NCI-H510A treated with DMSO at 0.1 percent for 48 hours (cell line): ENCODE measurements around the gene PLXNB3.

ENCODE experiments used
- DNase-seq: peaks from one replicate; lab custom pipeline; 2025; lab: John Stamatoyannopoulos, UW

PLXNB3 gene

DNA sequence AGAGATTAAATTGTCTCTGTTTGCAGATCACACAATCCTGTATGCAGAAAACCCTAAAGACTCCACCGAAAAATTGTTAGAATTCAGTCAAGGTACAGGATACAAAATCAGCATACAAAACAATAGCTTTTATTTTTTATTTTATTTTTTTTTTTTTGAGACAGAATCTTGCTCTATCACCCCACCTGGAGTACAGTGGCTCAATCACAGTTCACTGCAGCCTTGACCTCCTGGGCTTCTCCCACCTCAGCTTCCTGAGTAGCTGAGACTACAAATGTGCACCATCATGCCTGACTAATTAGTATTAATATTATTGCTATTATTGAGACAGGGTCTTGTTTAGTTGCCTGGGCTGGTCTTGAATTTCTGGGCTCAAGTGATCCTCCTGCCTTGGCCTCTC, 8.9 kb upstream of the PLXNB3 start:
- no peak for DNase-seq

GRCh38 chrX:153761863-153762262, 2.2 kb upstream of the PLXNB3 start:
- no peak for DNase-seq

DNA sequence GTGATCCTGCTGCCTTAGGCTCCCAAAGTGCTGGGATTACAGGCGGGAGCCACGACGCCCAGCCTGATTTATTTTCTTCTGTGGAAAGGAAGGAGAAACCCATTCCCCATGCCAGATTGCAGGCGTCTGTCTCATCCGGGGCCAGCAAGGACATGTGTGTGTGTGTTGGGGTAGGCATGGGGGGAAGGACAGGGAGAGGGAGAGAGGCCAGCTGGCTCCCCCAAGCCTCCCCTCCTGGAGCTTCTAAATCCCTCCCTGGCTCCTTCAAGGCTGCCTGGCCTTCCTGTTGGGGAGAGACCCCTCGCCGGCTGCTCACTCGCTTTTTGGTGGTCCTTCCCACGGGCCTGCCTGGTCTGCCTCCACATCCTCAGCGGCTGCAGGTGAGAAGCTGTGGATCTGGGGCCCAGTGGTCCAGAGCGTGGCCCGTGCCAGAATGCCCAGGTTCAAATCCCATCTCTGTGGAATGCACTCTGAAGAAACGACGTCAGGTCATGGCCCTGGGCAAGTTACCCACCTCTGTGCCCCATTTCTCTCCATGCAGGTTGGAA, 1.3 kb upstream of the PLXNB3 start:
- no peak for DNase-seq

GRCh38 chrX:153763298-153763932, 634 bp upstream of the PLXNB3 start:
- DNase-seq: no peak

DNA sequence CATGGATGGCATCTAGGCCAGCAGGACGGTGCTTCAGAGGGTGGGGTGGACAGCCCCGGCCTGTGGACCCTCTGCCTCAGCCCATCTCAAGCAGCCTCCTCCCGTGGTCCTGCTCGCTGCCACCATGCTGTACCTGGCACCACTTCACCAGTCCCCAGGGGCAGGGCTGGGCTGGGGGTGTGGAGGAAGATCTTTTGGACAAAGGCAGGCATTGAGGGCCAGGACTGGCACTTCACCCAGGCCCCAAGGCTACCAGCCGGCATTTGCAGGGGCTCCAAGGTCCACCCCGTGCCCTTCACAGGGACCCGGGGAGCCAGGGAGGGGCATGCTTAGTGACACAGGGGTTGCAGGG, 713 bp downstream of the PLXNB3 start:
- no peak for DNase-seq

GRCh38 chrX:153765138-153766079, 1.4 kb downstream of the PLXNB3 start:
- DNase-seq: no peak

- no peak for DNase-seq
Observed at GRCh38 chrX:153766098-153766817, 2.2 kb downstream of the PLXNB3 start.

DNA sequence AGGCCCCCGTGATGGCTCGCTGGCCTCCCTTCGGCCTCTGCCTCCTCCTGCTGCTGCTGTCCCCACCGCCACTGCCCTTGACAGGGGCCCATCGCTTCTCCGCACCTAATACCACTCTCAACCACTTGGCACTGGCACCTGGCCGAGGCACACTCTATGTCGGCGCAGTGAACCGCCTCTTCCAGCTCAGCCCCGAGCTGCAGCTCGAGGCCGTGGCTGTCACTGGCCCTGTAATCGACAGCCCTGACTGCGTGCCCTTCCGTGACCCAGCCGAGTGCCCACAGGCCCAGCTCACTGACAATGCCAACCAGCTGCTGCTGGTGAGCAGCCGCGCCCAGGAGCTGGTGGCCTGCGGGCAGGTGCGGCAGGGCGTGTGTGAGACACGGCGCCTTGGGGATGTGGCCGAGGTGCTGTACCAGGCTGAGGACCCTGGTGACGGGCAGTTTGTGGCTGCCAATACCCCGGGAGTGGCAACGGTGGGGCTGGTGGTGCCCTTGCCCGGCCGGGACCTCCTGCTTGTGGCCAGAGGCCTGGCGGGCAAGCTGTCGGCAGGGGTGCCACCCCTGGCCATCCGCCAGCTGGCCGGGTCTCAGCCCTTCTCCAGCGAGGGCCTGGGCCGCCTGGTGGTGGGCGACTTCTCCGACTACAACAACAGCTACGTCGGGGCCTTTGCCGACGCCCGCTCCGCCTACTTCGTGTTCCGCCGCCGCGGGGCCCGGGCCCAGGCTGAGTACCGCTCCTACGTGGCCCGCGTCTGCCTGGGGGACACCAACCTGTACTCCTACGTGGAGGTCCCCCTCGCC, 3.0 kb downstream of the PLXNB3 start:
- DNase-seq: no peak

DNA sequence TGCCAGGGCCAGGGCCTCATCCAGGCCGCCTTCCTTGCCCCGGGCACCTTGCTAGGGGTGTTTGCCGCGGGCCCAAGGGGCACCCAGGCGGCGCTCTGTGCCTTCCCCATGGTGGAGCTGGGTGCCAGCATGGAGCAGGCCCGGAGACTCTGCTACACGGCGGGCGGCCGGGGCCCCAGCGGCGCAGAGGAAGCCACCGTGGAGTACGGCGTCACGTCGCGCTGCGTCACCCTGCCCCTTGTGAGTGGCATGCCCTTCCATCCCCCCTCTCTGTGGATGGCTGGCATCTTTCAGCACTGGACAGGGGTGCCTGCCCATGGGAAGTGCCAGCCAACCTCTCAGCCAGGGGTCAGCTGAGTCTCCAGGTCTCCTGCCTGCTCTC, 3.6 kb downstream of the PLXNB3 start:
- no peak for DNase-seq

DNA sequence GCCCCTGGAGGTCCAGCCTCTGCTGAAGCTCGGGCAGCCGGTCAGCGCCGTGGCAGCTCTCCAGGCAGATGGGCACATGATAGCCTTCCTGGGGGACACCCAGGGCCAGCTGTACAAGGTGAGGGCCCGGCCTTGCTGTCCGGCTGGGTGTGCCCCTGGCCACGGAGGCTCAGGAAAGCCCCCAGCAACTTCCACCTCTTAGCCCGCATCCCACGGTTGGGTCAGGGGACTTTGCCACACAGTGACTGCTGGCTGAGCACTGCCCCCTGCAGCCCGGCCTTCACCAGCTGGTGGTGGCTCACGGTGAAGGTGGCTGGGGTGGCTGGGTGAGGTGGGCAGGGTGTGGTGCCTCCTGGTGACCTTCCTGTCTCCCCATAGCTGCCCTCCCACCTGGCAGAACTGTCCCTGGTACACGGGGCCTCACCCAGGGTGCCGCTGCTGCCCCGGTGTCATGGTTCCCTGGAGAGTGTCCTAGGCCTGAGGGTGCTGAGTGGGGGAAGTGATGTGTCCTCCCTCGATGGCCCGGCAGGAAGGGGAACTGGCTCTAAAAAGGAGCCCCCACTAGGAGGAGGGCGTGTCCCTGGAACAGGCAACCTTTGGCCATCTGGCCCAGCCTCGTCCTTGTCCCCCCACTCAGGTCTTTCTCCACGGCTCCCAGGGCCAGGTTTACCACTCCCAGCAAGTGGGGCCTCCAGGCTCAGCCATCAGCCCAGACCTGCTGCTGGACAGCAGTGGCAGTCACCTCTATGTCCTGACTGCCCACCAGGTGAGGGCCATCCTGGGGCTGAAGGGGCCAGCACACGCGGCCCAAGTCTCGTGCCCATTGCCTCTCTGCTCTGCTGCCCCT, 4.5 kb downstream of the PLXNB3 start:
- DNase-seq: no peak

DNA sequence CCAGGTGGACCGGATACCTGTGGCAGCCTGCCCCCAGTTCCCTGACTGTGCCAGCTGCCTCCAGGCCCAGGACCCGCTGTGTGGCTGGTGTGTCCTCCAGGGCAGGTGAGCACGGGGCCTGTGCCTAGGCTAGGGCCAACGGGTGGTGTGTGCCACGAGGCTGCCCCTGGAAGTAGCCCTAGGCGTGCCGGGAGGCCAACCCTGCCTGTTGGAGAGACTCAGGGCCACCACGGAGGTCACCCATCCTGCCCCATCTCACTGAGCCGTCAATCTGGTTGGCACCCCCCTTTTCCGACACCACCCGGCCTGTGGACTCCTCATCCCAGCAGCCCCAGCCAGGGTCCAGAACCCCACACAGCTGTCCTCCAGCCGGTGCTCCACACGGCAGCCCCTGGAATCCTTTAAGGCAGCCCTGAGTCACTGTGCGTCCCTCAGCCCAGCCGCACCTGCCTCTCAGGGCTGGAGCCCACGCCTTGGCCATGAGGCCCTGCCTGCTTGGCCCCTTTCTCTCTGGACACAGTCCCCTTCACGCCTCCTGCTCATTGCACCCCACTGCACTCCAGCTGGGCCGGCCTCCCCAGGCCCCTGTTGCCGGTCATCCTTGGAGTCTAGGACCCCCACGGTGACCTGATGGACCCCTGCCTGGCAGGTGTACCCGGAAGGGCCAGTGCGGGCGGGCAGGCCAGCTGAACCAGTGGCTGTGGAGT, 5.3 kb downstream of the PLXNB3 start:
- DNase-seq: no peak

GRCh38 chrX:153769865-153770600, 6.0 kb downstream of the PLXNB3 start:
- DNase-seq: no peak

- DNase-seq: no peak
Observed at GRCh38 chrX:153770601-153771414, 6.8 kb downstream of the PLXNB3 start.

GRCh38 chrX:153771415-153772315, 7.6 kb downstream of the PLXNB3 start:
- DNase-seq: no peak

DNA sequence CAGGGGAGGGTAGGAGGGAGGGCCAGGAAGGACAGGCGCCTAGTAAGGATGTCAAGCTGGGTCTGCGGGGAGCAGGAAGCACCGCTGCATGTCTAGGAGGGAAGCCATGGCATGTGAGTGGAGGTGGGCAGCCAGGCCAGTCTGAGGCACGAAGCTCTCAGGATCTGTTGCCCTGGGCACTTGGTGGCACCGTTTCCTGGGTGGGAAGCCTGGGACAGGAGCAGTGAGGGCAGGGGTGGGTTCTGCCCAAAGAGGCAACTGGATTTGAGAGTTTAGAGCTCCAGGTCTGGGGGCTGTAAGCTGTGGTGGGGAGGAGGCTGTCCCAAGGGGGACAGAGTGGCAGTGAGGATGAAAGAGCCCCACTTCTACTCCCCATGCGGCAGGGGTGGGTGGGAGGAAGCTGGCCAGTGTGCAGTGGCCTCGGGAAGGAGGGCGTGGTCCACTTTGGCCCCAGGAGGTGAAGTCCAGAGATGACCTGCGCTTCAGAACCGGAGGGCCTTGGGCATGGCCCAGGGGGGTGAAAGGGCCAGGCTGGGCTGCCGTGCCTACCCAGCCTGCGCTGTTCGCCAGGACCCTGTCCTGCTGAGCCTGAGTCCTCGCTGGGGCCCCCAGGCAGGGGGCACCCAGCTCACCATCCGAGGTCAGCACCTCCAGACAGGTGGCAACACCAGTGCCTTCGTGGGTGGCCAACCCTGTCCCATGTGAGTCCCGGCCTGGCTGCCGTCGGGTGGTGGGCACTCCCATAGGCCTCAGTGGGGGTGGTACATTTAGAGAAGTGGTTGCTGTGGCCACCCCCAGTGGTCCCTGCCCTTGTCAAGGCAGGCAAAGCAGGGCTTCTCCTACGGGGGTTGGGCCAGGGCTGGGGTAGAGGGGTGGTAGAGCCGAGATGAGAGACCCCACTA, 8.5 kb downstream of the PLXNB3 start:
- no peak for DNase-seq

- DNase-seq: no peak
Observed at GRCh38 chrX:153773218-153773611, 9.2 kb downstream of the PLXNB3 start.
